ENCODE results near the gene LRRFIP1. TPM values are rescaled to one million over a fixed set of nuclear protein-coding genes. Genes with fewer than 3 reads are reported as not detected.

LRRFIP1 gene
- polyA plus RNA-seq, 1 donor (not counting 4 experiments of a cell fraction or from before 2014, with no cell fraction given), result 115 TPM

- Histone ChIP-seq H4K20me1 (ENCODE audit: control insufficient read depth, extremely low read depth, insufficient read depth, low read length) (no peaks in the 10 kb centered on the region), H3K4me3 (ENCODE audit: control insufficient read depth in 2 of 3, extremely low read depth in 1 of 3, insufficient read depth in 2 of 3, low read depth in 1 of 3, low read length in 3 of 3) (no peak overlapping the region), H3K36me3 (ENCODE audit: control insufficient read depth in 2 of 2, extremely low read depth in 1 of 2, insufficient read depth in 2 of 2, low read length in 2 of 2) (no peaks in the 10 kb centered on the region), H3K4me1 (ENCODE audit: control insufficient read depth, extremely low read depth, insufficient read depth, low read length) (no peaks in the 10 kb centered on the region), H3K4me2 (ENCODE audit: control insufficient read depth, extremely low read depth, insufficient read depth, low read depth, low read length) (no peak overlapping the region), H3K9me3 (ENCODE audit: control insufficient read depth, low read depth, low read length) (no peaks in the 10 kb centered on the region), H3K9me1 (ENCODE audit: control insufficient read depth, extremely low read depth, insufficient read depth, low read length) (no peaks in the 10 kb centered on the region), H2AFZ (ENCODE audit: control insufficient read depth, low read length) (no peak overlapping the region), H3K79me2 (ENCODE audit: control insufficient read depth, insufficient read depth, low read length) (no peaks in the 10 kb centered on the region), H3K27ac (ENCODE audit: control insufficient read depth, insufficient read depth, low read length) (no peak overlapping the region), H3K27me3 (ENCODE audit: control insufficient read depth, extremely low read depth, insufficient read depth, low read length) (peaks cover 44% of the 10 kb centered on the region), H3K9ac (ENCODE audit: control insufficient read depth, extremely low read depth, insufficient read depth, low read length) (no peak overlapping the region)
- DNase-seq (ENCODE audit: low read depth, low spot score) (no peak), FAIRE-seq (no peak)
- TF ChIP-seq EZH2 (IDR thresholded peaks at IDR 0.05; ENCODE audit: low read length), result no peak
- no peak for TF ChIP-seq CTCF (optimal IDR thresholded peaks at IDR 0.05 in 1 of 3, IDR thresholded peaks at IDR 0.05 in 1 of 3, conservative IDR thresholded peaks at IDR 0.05 in 1 of 3; ENCODE audit: extremely low read depth in 1 of 3, insufficient read depth in 2 of 3, low read length in 3 of 3)
- dilution Hi-C loops (cut with MboI; ENCODE audit: extremely low pct_ligation_motif_present, low sequenced_read_pairs), result no loop called here
Observed at GRCh38 chr2:237631801-237632585, 4.6 kb downstream of the LRRFIP1 start.

GRCh38 chr2:237633061-237633561 is 5.7 kb downstream of the LRRFIP1 start:
- Histone ChIP-seq H3K9ac (ENCODE audit: control insufficient read depth, extremely low read depth, insufficient read depth, low read length) (no peak overlapping the region), H3K9me3 (ENCODE audit: control insufficient read depth, low read depth, low read length) (no peaks in the 10 kb centered on the region), H3K79me2 (ENCODE audit: control insufficient read depth, insufficient read depth, low read length) (no peaks in the 10 kb centered on the region), H3K4me3 (ENCODE audit: control insufficient read depth in 2 of 3, extremely low read depth in 1 of 3, insufficient read depth in 2 of 3, low read depth in 1 of 3, low read length in 3 of 3) (no peak overlapping the region), H3K4me1 (ENCODE audit: control insufficient read depth, extremely low read depth, insufficient read depth, low read length) (no peaks in the 10 kb centered on the region), H4K20me1 (ENCODE audit: control insufficient read depth, extremely low read depth, insufficient read depth, low read length) (no peaks in the 10 kb centered on the region), H3K27ac (ENCODE audit: control insufficient read depth, insufficient read depth, low read length) (no peak overlapping the region), H3K27me3 (ENCODE audit: control insufficient read depth, extremely low read depth, insufficient read depth, low read length) (peaks cover 36% of the 10 kb centered on the region), H2AFZ (ENCODE audit: control insufficient read depth, low read length) (no peak overlapping the region), H3K36me3 (ENCODE audit: control insufficient read depth in 2 of 2, extremely low read depth in 1 of 2, insufficient read depth in 2 of 2, low read length in 2 of 2) (no peaks in the 10 kb centered on the region), H3K4me2 (ENCODE audit: control insufficient read depth, extremely low read depth, insufficient read depth, low read depth, low read length) (no peak overlapping the region), H3K9me1 (ENCODE audit: control insufficient read depth, extremely low read depth, insufficient read depth, low read length) (no peaks in the 10 kb centered on the region)
- no peak for FAIRE-seq
- TF ChIP-seq CTCF (optimal IDR thresholded peaks at IDR 0.05 in 1 of 3, IDR thresholded peaks at IDR 0.05 in 1 of 3, conservative IDR thresholded peaks at IDR 0.05 in 1 of 3; ENCODE audit: extremely low read depth in 1 of 3, insufficient read depth in 2 of 3, low read length in 3 of 3) (no peak), EZH2 (IDR thresholded peaks at IDR 0.05; ENCODE audit: low read length) (no peak)
- dilution Hi-C loops (cut with MboI; ENCODE audit: extremely low pct_ligation_motif_present, low sequenced_read_pairs), result no loop called here
- DNase-seq (ENCODE audit: low read depth, low spot score), result no peak
